HG02759 (cell line): ENCODE data around the gene CLASRP.
"Not testable (repeated sequence)": the region's sequence is repeated elsewhere in the genome, so short reads cannot be mapped to it uniquely, and the experiment has no call there.

Experiments used
- ATAC-seq: cut with Tn5 transposase; IDR thresholded peaks from one replicate; pipeline ENCODE4 v1.9.1; 2021; ENCODE audit warnings: mild to moderate bottlenecking, moderate library complexity; ENCODE audit not compliant: unreplicated experiment

CLASRP gene

DNA sequence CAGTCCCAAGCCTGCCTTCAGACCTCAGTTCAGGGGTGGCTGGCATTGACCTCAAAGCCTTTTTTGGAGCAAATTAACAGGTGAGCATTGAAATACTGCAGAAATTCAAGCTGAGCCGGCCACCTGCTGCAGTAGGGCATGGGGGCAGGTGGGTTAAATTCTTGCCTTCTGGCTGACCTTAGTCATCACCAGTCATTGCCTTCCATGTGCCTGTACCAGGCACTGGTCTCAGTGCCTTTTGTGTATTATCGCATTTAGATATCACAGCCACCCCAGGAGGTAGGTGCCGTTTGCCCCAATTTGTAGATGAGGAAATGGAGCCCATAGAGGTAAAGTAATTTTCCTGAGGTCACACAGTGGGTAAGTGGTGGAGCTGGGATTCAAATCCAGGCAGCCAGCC lies 61.4 kb downstream of the CLASRP start:
- no peak for ATAC-seq

- no peak for ATAC-seq
Observed at GRCh38 chr19:45100846-45101252, 62.0 kb downstream of the CLASRP start.

DNA sequence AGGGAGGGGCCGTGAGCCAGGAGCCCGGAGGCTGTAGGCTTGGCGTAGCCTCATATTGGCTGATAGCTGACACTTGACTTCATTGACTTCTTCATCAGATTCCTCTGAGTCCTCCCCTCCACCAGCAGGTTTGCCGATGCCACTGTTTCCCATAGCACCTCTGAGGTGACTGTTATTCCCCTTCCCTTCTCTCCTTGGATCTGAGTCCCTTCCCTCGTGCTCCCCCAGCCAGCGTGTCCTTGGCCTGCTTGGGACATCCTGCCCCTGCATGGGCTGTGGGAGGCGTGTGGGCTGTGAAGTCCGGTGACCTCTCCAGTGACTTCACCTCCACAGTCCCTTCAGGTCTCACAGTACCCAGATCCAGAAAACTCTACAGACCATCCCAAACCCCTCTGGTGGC lies 63.0 kb downstream of the CLASRP start:
- no peak for ATAC-seq

DNA sequence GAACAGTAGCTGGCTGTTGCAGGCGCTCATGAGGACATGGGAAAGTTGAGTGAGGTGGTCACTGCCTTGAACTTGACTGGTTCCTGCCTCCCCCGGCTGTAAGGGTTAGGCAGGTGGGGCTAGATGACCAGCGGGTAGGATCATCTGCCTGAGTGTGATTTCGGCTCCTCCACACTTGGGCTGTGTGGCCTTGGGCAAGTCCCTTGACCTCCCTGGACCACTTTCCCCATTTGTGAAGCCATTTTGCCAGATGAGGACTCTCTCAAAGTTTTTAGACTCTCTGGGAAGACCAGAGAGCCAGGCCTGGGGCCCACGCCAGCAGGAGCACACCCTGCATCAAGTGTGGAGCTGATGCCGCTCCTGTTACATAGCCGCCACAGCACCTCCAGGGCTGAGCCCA lies 63.6 kb downstream of the CLASRP start:
- no peak for ATAC-seq

- ATAC-seq: no peak
Observed at GRCh38 chr19:45103156-45103507, 64.3 kb downstream of the CLASRP start.

- ATAC-seq: no peak
Observed at GRCh38 chr19:45103508-45104319, 64.9 kb downstream of the CLASRP start.

- ATAC-seq: no peak
Observed at GRCh38 chr19:45104658-45105349, 66.0 kb downstream of the CLASRP start.

- not testable (repeated sequence) for ATAC-seq
Observed at GRCh38 chr19:45106363-45106762, 67.5 kb downstream of the CLASRP start.

DNA sequence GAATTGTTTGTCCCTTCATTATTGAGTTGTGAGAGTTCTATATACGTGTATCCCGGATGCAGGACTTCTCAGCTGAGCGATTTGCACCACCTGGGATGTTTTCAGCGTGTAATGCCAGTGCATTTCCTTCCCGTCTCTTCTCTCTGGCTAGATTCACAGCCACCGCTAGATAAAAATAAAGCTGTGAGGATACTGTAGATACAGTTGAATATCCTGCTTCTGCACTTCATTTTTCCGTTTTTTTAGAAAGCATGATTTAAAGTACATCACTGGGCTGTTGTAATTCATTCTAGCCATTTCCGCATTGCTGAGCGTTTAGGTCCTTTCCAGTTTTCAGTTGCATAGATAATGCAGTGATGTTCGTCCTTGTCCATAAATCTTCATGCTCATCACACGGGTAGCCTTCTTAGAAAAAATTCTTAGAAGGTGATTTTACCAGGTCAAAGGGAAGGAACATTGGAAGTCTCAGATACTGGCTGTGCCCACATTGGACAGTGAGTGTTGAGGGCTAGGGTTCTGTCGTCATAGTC lies 68.8 kb downstream of the CLASRP start:
- ATAC-seq: no peak

DNA sequence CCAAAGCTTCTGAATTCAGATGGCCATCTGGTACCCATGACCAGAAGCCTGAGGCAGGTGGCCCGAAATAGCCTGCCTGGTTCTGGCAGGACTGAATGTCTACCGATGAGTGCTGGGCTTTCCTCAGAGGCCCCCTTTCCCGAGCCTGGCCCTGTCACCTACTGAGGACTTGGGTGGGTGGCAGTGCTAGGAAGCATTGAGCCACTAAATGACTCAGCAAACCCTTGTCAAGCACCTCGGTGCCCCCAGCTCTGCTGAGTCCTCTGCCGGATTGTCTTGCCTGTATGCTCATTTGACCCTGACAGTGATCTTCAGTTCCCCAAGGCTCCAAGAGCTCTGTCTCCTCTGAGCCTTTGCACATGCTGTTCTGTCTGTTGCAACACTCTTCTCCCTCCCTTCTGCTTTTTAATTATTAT lies 72.0 kb downstream of the CLASRP start:
- no peak for ATAC-seq

- no peak for ATAC-seq
Observed at GRCh38 chr19:45112111-45112827, 73.4 kb downstream of the CLASRP start.

- ATAC-seq: no peak
Observed at GRCh38 chr19:45113628-45114027, 74.8 kb downstream of the CLASRP start.

GRCh38 chr19:45114116-45114515 lies 75.3 kb downstream of the CLASRP start:
- ATAC-seq: no peak

DNA sequence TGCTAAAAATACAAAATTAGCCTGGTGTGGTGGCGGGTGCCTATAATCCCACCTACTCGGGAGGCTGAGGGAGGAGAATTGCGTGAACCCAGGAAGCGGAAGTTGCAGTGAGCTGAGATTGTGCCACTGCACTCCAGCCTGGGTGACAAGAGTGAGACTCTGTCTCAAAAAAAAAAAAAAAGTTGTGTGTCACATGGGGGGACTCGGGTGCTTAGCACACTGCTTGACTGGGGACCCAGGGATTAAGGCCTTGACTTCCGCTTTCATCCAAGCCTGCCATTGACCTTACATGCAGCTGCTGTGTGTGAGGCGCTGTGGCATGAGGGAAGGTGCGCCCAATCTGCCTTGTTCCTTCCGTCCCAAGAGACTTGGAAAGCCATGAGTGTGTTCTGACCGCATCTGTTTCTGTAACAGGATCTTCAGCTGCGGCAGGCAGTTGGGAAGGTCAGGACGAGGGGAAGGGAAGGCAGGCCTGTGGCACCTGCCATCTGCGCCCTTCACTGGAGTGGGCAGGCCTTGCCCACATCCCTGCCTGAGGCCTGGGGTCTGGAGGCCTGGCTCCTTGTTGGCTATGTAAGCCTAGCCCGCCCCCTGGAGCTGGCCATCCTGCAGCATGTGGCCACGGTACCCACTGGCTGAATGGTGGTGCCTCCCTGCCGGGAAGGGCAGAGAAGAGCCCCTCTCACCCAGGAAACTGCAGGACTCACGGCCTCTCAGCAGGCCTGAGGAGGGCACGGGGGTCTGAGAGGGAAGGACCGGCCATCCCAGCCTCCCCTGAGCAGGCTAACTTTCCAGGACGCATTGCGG lies 77.2 kb downstream of the CLASRP start:
- ATAC-seq: no peak

- ATAC-seq: no peak
Observed at GRCh38 chr19:45117167-45117594, 78.3 kb downstream of the CLASRP start.

- no peak for ATAC-seq
Observed at GRCh38 chr19:45117671-45118070, 78.8 kb downstream of the CLASRP start.

- ATAC-seq: no peak
Observed at GRCh38 chr19:45118106-45118505, 79.3 kb downstream of the CLASRP start.

DNA sequence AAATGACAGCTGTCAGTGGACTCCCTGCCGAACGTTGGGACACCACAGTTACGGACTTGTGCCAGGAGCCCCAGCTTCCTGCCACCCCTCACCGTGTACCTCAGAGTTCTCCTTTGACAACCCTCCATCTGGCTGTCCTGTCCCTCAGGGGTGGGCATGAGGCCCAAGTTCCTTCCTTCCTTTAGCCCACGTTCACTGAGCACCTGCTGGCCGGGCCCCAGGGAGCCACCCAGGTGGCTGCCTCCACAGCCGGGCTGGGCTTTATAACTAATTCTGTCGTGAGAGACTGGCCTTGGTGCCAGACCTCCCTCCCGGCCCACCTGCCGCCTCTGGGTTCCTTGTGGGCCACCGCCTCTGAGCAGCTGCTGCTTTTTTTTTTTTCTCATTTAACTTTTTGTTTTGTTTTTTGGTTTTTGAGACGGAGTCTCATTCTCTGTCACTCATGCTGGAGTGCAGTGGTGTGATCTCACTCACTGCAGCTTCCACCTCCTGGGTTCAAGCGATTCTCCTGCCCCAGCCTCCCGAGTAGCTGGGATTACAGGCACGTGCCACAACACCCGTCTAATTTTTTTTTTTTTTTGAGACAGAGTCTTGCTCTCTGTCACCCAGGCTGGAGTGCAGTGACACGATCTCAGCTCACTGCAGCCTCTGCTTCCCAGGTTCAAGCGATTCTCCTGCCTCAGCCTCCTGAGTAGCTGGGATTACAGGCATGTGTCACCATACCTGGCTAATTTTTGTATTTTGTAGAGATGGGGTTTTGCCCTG lies 79.9 kb downstream of the CLASRP start:
- ATAC-seq: peak; percentile 54

DNA sequence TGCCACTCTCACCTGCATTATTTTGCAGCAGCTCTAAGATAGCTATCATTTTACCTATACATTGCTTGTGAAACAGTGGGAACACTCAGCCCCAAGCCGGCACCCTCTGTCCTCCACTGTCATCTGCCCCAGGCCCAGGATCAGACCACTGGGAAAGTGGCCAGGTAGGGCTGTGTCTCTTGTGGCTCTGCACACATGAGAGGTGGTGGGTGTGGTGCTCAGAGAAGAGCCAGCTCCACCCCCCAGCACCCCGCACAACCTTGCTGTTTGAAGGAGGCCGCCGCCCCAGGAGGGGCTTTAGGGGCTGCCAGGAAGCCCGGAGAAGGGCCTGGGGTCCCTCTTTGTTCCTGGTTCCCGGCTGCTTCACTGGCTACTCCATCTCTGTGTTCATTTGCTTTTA lies 80.7 kb downstream of the CLASRP start:
- no peak for ATAC-seq
